HCT116 (cell line): ENCODE results near the gene VSTM2B. TPM values are rescaled to one million over a fixed set of nuclear protein-coding genes. Genes with fewer than 3 reads are reported as not detected.

Experiments used
- ATAC-seq: fragments of 200-7000 bp; cut with Tn5 transposase; 2 replicates; pipeline ENCODE4 v1.9.1; 2020; ENCODE audit warnings: mild to moderate bottlenecking, moderate library complexity
- BruUV-seq: library from RNA; stranded (reverse); fragments of 400-500 nt; replicated peaks from 2 replicates; lab custom pipeline; 2021; lab: Mats Ljungman, UMichigan
- CTCF ChIA-PET: fragments of 300-600 bp; sonication (Branson Sonifier 250); formaldehyde crosslinking; loops from one replicate; lab custom pipeline; 2021; ENCODE audit warnings: antibody characterized with exemption; lab: Charles Lee
- POLR2A ChIA-PET: fragments of 300-600, 350-600 bp; sonication (Branson Sonifier 250); formaldehyde crosslinking; loops from one replicate; lab custom pipeline; 2021; ENCODE audit warnings: antibody characterized with exemption; lab: Charles Lee
- RAD21 ChIA-PET, 2 experiments: fragments of 300-600 bp; sonication (Branson Sonifier 250); formaldehyde crosslinking; loops; one replicate each; lab custom pipeline; 2023; ENCODE audit warnings: low total read pairs in 2 of 2; ENCODE audit not compliant: uncharacterized antibody in 2 of 2, unreplicated experiment in 2 of 2, low non-redundant PET in 1 of 2; lab: Charles Lee
- DNase-seq: peaks from one replicate; pipeline ENCODE4 v3.0.0-alpha.2; 2010; ENCODE audit warnings: low read depth, low spot score
- H2AFZ ChIP-seq: fragments of 200-600 bp; shearing (Covaris generic), sonication (generic); 2 replicates; pipeline ENCODE4 v1.6.1; 2017; ENCODE audit warnings: low read depth, mixed run types, mixed read lengths, antibody characterized with exemption, low read length; ENCODE audit not compliant: poor library complexity, severe bottlenecking
- H3K27ac ChIP-seq: 2 replicates; pipeline ENCODE4 v1.5.1; 2012; ENCODE audit warnings: low read depth, low read length
- H3K27me3 ChIP-seq: fragments of 200-600 bp; sonication (generic); 2 replicates; pipeline ENCODE4 v1.6.1; 2016; ENCODE audit warnings: mixed run types, low read length, mixed read lengths; ENCODE audit not compliant: insufficient read depth
- H3K36me3 ChIP-seq, 2 experiments: fragments of 200-500 bp in 1 of 2; fragments of 200-600 bp in 1 of 2; sonication (Bioruptor generic) in 1 of 2; sonication (generic) in 1 of 2; 2 replicates each; pipeline versions ENCODE4 v1.5.1 to v1.6.1; 2014 to 2016; ENCODE audit warnings: low read length in 2 of 2, inconsistent platforms in 1 of 2, mixed read lengths in 1 of 2, mixed run types in 1 of 2; ENCODE audit not compliant: insufficient read depth in 2 of 2, control insufficient read depth in 1 of 2
- H3K4me1 ChIP-seq, 2 experiments: fragments of 200-600 bp in 1 of 2; sonication (generic) in 1 of 2; 2 replicates each; pipeline versions ENCODE4 v1.5.1 to v1.6.1; 2012 to 2017; ENCODE audit warnings: low read length in 2 of 2, inconsistent platforms in 1 of 2, mild to moderate bottlenecking in 1 of 2, mixed read lengths in 1 of 2, mixed run types in 1 of 2, moderate library complexity in 1 of 2; ENCODE audit not compliant: insufficient read depth in 2 of 2, control insufficient read depth in 1 of 2
- H3K4me2 ChIP-seq: fragments of 200-600 bp; sonication (generic); 2 replicates; pipeline ENCODE4 v1.6.1; 2017; ENCODE audit warnings: mixed run types, low read length, mixed read lengths
- H3K4me3 ChIP-seq, 2 experiments: fragments of 200-600 bp in 1 of 2; sonication (generic) in 1 of 2; replicated peaks in 1 of 2; 2 replicates each; pipeline ENCODE4 v1.5.1; 2011 to 2016; ENCODE audit warnings: low read length in 2 of 2, control low read depth in 1 of 2, low read depth in 1 of 2, mild to moderate bottlenecking in 1 of 2, mixed read lengths in 1 of 2, mixed run types in 1 of 2
- H3K79me2 ChIP-seq: fragments of 200-600 bp; sonication (generic); 2 replicates; pipeline ENCODE4 v1.6.1; 2017; ENCODE audit warnings: mild to moderate bottlenecking, mixed run types, low read length, moderate library complexity, mixed read lengths; ENCODE audit not compliant: insufficient read depth
- H3K9ac ChIP-seq: fragments of 200-600 bp; sonication (generic); 2 replicates; pipeline ENCODE4 v1.6.1; 2016; ENCODE audit warnings: low read length, mixed read lengths
- H3K9me2 ChIP-seq: fragments of 200-600 bp; sonication (generic), shearing (Covaris generic); 2 replicates; pipeline ENCODE4 v1.6.1; 2017; ENCODE audit warnings: mixed run types, mild to moderate bottlenecking, moderate library complexity; ENCODE audit not compliant: insufficient read depth
- H3K9me3 ChIP-seq, 2 experiments: fragments of 200-500 bp in 1 of 2; fragments of 200-600 bp in 1 of 2; sonication (Bioruptor generic) in 1 of 2; sonication (generic) in 1 of 2; 2 replicates each; pipeline ENCODE4 v1.6.1; 2014 to 2017; ENCODE audit warnings: low read length in 2 of 2, mixed read lengths in 2 of 2, inconsistent platforms in 1 of 2, low read depth in 1 of 2, mild to moderate bottlenecking in 1 of 2, mixed run types in 1 of 2, moderate library complexity in 1 of 2; ENCODE audit not compliant: control insufficient read depth in 1 of 2, insufficient read depth in 1 of 2
- H4K20me1 ChIP-seq: fragments of 200-600 bp; sonication (generic), shearing (Covaris generic); 2 replicates; pipeline ENCODE4 v1.6.1; 2017; ENCODE audit warnings: mixed run types, mild to moderate bottlenecking, moderate library complexity; ENCODE audit not compliant: insufficient read depth
- CBX3 ChIP-seq: IDR thresholded peaks from 2 replicates; pipeline ENCODE4 v1.6.1; 2012; ENCODE audit warnings: low read depth
- EGR1 ChIP-seq: IDR thresholded peaks from 2 replicates; pipeline ENCODE4 v1.6.1; 2012; ENCODE audit warnings: low read depth
- ELF1 ChIP-seq: IDR thresholded peaks from 2 replicates; pipeline ENCODE4 v1.6.1; 2012; ENCODE audit warnings: low read depth, borderline replicate concordance
- EZH2 ChIP-seq: fragments of 200-600 bp; sonication (generic); IDR thresholded peaks from 2 replicates; pipeline ENCODE4 v1.6.1; 2017; ENCODE audit warnings: antibody characterized with exemption, mixed run types
- EZH2phosphoT487 ChIP-seq: fragments of 200-600 bp; IDR thresholded peaks from 2 replicates; pipeline ENCODE4 v1.6.1; 2018; ENCODE audit warnings: antibody characterized with exemption, borderline replicate concordance
- FOSL1 ChIP-seq: IDR thresholded peaks from 2 replicates; pipeline ENCODE4 v1.6.1; 2012; ENCODE audit warnings: low read depth
- JUND ChIP-seq: IDR thresholded peaks from 2 replicates; pipeline ENCODE4 v1.6.1; 2012
- MAX ChIP-seq: IDR thresholded peaks from 2 replicates; pipeline ENCODE4 v1.6.1; 2012
- POLR2AphosphoS5 ChIP-seq: IDR thresholded peaks from 2 replicates; pipeline ENCODE4 v1.6.1; 2011; ENCODE audit warnings: mild to moderate bottlenecking, low read depth, low read length, moderate library complexity
- RAD21 ChIP-seq: IDR thresholded peaks from 2 replicates; pipeline ENCODE4 v1.6.1; 2012; ENCODE audit warnings: low read depth, mild to moderate bottlenecking
- REST ChIP-seq: IDR thresholded peaks from 2 replicates; pipeline ENCODE4 v1.6.1; 2012; ENCODE audit warnings: low read depth
- SP1 ChIP-seq: IDR thresholded peaks from 2 replicates; pipeline ENCODE4 v1.6.1; 2012; ENCODE audit warnings: low read depth
- TCF7L2 ChIP-seq: IDR thresholded peaks from 2 replicates; pipeline ENCODE4 v1.7.0; 2011; ENCODE audit warnings: borderline replicate concordance, inconsistent platforms; ENCODE audit not compliant: insufficient read depth, insufficient read length; ENCODE audit errors: extremely low read depth
- ZFX ChIP-seq: fragments of 450-650 bp; IDR thresholded peaks from 2 replicates; pipeline ENCODE4 v1.6.1; 2017
- ZNF274 ChIP-seq: fragments of 200-500 bp; sonication (Bioruptor generic); IDR thresholded peaks from 2 replicates; pipeline ENCODE4 v1.6.1; 2014; ENCODE audit warnings: mild to moderate bottlenecking, low read depth, low read length, inconsistent platforms
- intact Hi-C: fragments of 100-400 bp; cut with micrococcal nuclease; formaldehyde crosslinking; loops from 2 replicates; pipeline ENCODE4 v1.10.0; 2022
- total RNA-seq: library from RNA; stranded (reverse); gene quantifications from one replicate; pipeline ENCODE4 v1.2.1, GENCODE V29; 2021; ENCODE audit not compliant: unreplicated experiment
- TF ChIP-seq, protein P1 (sequence below): IDR thresholded peaks from 2 replicates; pipeline ENCODE4 v1.6.1; 2012

Gene VSTM2B
- total RNA-seq, 1 experiment from 2014 or later: not detected

GRCh38 chr19:29573486-29573885 lies 47.7 kb downstream of the VSTM2B start:
- TF ChIP-seq ZFX: no peak
- TF ChIP-seq MAX: no peak
- no peak for TF ChIP-seq CBX3
- TF ChIP-seq JUND: no peak
- TF ChIP-seq EGR1: no peak
- no peak for TF ChIP-seq POLR2AphosphoS5
- no peak for TF ChIP-seq EZH2phosphoT487
- CTCF ChIA-PET: no interaction called here
- DNase-seq: no peak

GRCh38 chr19:29574510-29574909 lies 48.7 kb downstream of the VSTM2B start:
- Histone ChIP-seq H2AFZ (no peak overlapping the region), H3K27ac (no peak overlapping the region), H3K4me3 (no peak overlapping the region), H3K4me1 (no peaks in the 10 kb centered on the region), H4K20me1 (no peaks in the 10 kb centered on the region), H3K9me2 (no peaks in the 10 kb centered on the region), H3K79me2 (no peaks in the 10 kb centered on the region), H3K36me3 (no peaks in the 10 kb centered on the region), H3K9ac (no peak overlapping the region), H3K27me3 (peaks cover 83% of the 10 kb centered on the region), H3K9me3 (no peaks in the 10 kb centered on the region), H3K4me2 (no peak overlapping the region)
- DNase-seq (no peak), ATAC-seq (no peak)
- ChIA-PET POLR2A (no interaction called here), CTCF (no interaction called here), RAD21 (no interaction called here)
- BruUV-seq: no TSS peak
- intact Hi-C loops: no loop called here
- TF ChIP-seq CBX3 (no peak), REST (no peak), SP1 (no peak), TCF7L2 (no peak), ELF1 (no peak), EZH2 (no peak), MAX (no peak), EGR1 (no peak), ZNF274 (no peak), RAD21 (no peak), FOSL1 (no peak)
- TF ChIP-seq, protein P1, sequence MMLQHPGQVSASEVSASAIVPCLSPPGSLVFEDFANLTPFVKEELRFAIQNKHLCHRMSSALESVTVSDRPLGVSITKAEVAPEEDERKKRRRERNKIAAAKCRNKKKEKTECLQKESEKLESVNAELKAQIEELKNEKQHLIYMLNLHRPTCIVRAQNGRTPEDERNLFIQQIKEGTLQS: no peak

More at GRCh38 chr19:29573486-29573885, 47.7 kb downstream of the VSTM2B start:
- no peak overlapping the region for H3K27ac ChIP-seq
- no peaks in the 10 kb centered on the region for H3K9me3 ChIP-seq
- no peak overlapping the region for H2AFZ ChIP-seq
- ATAC-seq: no peak
- no peaks in the 10 kb centered on the region for H3K9me2 ChIP-seq
- no peak overlapping the region for H3K9ac ChIP-seq
- peaks cover 90% of the 10 kb centered on the region for H3K27me3 ChIP-seq
- no peaks in the 10 kb centered on the region for H3K36me3 ChIP-seq
- no peak overlapping the region for H3K4me3 ChIP-seq
- ChIA-PET RAD21 (no interaction called here), POLR2A (no interaction called here)
- no peaks in the 10 kb centered on the region for H4K20me1 ChIP-seq
- intact Hi-C loops: no loop called here
- H3K4me2 ChIP-seq: no peak overlapping the region
- no TSS peak for BruUV-seq
- H3K4me1 ChIP-seq: no peaks in the 10 kb centered on the region
- H3K79me2 ChIP-seq: no peaks in the 10 kb centered on the region
